Kidney glomerular epithelial cell (primary cell): ENCODE results near the gene DACT2.

Experiments used
- DNase-seq: peaks from one replicate; lab custom pipeline; 2025; lab: John Stamatoyannopoulos, UW

DACT2 gene

DNA sequence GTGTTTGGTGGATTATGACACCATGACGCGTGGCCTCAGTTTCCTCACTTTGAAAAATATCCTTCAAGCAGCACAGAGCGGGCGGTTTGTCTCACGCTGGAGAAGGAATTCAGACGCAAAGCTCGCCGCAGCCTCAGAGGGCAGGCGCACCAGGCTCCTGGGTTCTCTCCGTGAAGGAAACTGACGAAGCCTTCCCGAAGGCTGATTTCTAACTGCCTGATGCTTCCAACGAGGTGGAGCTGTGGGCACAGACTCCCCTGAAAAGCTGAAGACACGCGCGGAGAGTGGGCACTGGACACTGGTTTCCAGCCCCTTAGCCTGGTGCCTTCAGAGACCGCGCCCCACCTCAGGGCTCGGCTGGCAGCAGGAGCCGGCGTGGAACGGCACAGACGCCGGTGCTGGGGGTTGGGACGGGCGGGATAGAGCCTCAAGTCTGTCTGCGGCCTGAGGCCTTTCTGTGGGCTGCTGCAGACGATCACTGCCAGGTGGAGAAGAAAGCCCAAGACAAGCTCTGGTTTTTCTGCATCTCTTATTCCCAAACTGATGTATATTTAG, 56.1 kb downstream of the DACT2 start:
- no peak for DNase-seq

- DNase-seq = no peak
These were observed 58.3 kb downstream of the DACT2 start for GRCh38 chr6:168261234-168261633.

DNA sequence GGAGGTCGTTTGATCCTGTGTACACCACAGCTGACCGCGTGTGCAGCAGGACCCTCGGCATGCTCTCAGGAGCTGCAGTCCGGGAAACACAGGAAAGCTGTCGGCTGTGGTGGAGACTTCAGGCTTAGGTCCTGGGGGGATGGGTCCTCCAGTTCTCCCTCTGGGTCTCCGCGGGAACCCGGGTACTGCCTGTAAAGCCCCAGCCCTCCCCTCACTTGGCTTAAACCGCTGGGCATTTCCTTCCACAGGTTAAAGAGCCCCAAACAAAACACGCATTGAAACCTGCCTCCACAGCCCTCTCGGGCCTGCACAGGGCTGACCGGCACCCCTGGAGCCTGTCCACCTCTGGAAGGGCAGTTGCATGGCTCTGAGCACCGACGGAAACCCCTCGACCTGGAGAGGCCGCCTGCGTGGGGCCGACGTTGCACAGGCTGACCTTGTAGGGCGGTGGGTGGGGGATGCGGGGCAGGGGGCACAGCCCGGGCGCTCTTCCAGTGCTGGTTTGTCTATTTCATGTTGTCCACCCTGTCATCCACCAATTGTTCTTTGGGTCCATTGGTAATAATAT, 59.1 kb downstream of the DACT2 start:
- no peak for DNase-seq

DNA sequence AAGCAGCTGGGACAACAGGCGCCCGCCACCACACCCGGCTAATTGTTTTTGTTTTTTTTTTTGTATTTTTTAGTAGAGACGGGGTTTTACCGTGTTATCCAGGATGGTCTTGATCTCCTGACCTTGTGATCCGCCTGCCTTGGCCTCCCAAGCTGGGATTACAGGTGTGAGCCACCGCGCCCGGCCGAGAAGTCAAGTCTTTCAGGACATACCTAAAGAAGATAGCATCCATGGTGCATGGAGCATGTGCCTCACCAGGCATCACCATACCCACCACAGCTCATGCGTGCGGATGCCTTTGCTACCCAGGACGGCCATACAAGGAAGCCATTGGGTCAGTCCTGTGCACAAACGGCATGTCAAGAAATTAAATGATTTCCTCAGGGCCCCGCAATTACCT, 60.8 kb downstream of the DACT2 start:
- no peak for DNase-seq

GRCh38 chr6:168256940-168257339, 62.6 kb downstream of the DACT2 start:
- no peak for DNase-seq
